AG08395 (cell line): ENCODE measurements around the gene CD58.

ENCODE experiments used
- DNase-seq: peaks from one replicate; pipeline ENCODE4 v3.0.0; 2012; ENCODE audit warnings: mixed read lengths, low spot score

CD58 gene

GRCh38 chr1:116538544-116538943, 32.3 kb downstream of the CD58 start:
- DNase-seq, result peak; percentile 53

- DNase-seq, result no peak
These were observed 32.9 kb downstream of the CD58 start for GRCh38 chr1:116537898-116538297.

- peak; percentile 27 for DNase-seq
These were observed 33.6 kb downstream of the CD58 start for GRCh38 chr1:116537040-116537831.

GRCh38 chr1:116534014-116534739, 36.6 kb downstream of the CD58 start:
- DNase-seq, result no peak

- DNase-seq, result no peak
These were observed 37.4 kb downstream of the CD58 start for GRCh38 chr1:116533429-116533820.

- no peak for DNase-seq
These were observed 38.0 kb downstream of the CD58 start for GRCh38 chr1:116532671-116533428.

GRCh38 chr1:116531917-116532316, 38.9 kb downstream of the CD58 start:
- DNase-seq, result no peak

GRCh38 chr1:116529681-116530080, 41.1 kb downstream of the CD58 start:
- no peak for DNase-seq

- DNase-seq, result peak; percentile 66
These were observed 41.6 kb downstream of the CD58 start for GRCh38 chr1:116529199-116529631.

- DNase-seq, result no peak
These were observed 42.3 kb downstream of the CD58 start for GRCh38 chr1:116528329-116529083.

GRCh38 chr1:116525440-116525839, 45.4 kb downstream of the CD58 start:
- no peak for DNase-seq

- peak; percentile 77 for DNase-seq
These were observed 49.6 kb downstream of the CD58 start for GRCh38 chr1:116521186-116521585.

- DNase-seq, result no peak
These were observed 52.4 kb downstream of the CD58 start for GRCh38 chr1:116518400-116518799.

GRCh38 chr1:116516631-116517030, 54.2 kb downstream of the CD58 start:
- DNase-seq, result no peak

- no peak for DNase-seq
These were observed 55.1 kb downstream of the CD58 start for GRCh38 chr1:116515702-116516101.

GRCh38 chr1:116514708-116515525, 55.9 kb downstream of the CD58 start:
- no peak for DNase-seq

GRCh38 chr1:116513956-116514355, 56.9 kb downstream of the CD58 start:
- DNase-seq, result no peak

- no peak for DNase-seq
These were observed 59.3 kb downstream of the CD58 start for GRCh38 chr1:116511459-116512019.

- DNase-seq, result no peak
These were observed 60.5 kb downstream of the CD58 start for GRCh38 chr1:116510361-116510760.
